GM12878 (cell line): ENCODE data around the gene TBC1D1. TPM values are rescaled to one million over a fixed set of nuclear protein-coding genes. Genes with fewer than 3 reads are reported as not detected.

ENCODE experiments used
- BCL11A ChIP-seq: IDR thresholded peaks from 2 replicates; pipeline ENCODE4 v1.6.1; 2011; ENCODE audit warnings: low read depth, low read length
- BRCA1 ChIP-seq: IDR thresholded peaks from 2 replicates; pipeline ENCODE4 v1.6.1; 2011; ENCODE audit warnings: low read depth, low read length, improper control_type of control experiment
- CBX3 ChIP-seq: fragments of 200-600 bp; sonication (generic); IDR thresholded peaks from 2 replicates; pipeline ENCODE4 v1.6.1; 2016; ENCODE audit warnings: low read depth, borderline replicate concordance
- CHD2 ChIP-seq: IDR thresholded peaks from 2 replicates; pipeline ENCODE4 v1.6.1; 2011; ENCODE audit warnings: low read depth, low read length, improper control_type of control experiment, borderline replicate concordance
- FOXK2 ChIP-seq: fragments of 450-650 bp; IDR thresholded peaks from 2 replicates; pipeline ENCODE4 v1.6.1; 2017; ENCODE audit warnings: mild to moderate bottlenecking, moderate library complexity
- HDAC2 ChIP-seq: fragments of 200-600 bp; sonication (generic); IDR thresholded peaks from 2 replicates; pipeline ENCODE4 v1.6.1; 2017
- IRF5 ChIP-seq: fragments of 450-650 bp; IDR thresholded peaks from 2 replicates; pipeline ENCODE4 v1.6.1; 2017; ENCODE audit warnings: borderline replicate concordance
- NBN ChIP-seq: fragments of 450-650 bp; IDR thresholded peaks from 2 replicates; pipeline ENCODE4 v1.6.1; 2016
- POLR2A ChIP-seq: IDR thresholded peaks from 2 replicates; pipeline ENCODE4 v1.6.1; 2011; ENCODE audit warnings: low read depth, mild to moderate bottlenecking, low read length
- POU2F2 ChIP-seq: IDR thresholded peaks from 3 replicates; pipeline ENCODE4 v1.6.1; 2011; ENCODE audit warnings: low read depth, mild to moderate bottlenecking, low read length, borderline replicate concordance
- RAD51 ChIP-seq: fragments of 450-650 bp; IDR thresholded peaks from 2 replicates; pipeline ENCODE4 v1.6.1; 2016; ENCODE audit warnings: moderate library complexity, mild to moderate bottlenecking, inconsistent platforms
- RELB ChIP-seq: fragments of 450-650 bp; IDR thresholded peaks from 2 replicates; pipeline ENCODE4 v1.6.1; 2017; ENCODE audit warnings: low read depth, mild to moderate bottlenecking, moderate library complexity
- SIX5 ChIP-seq: IDR thresholded peaks from 2 replicates; pipeline ENCODE4 v1.6.1; 2011; ENCODE audit warnings: mild to moderate bottlenecking, low read depth, low read length, moderate library complexity; ENCODE audit not compliant: severe bottlenecking
- SP1 ChIP-seq: IDR thresholded peaks from one replicate; pipeline ENCODE4 v1.6.1; 2011; ENCODE audit warnings: low read depth, low read length
- YBX1 ChIP-seq: fragments of 450-650 bp; IDR thresholded peaks from 2 replicates; pipeline ENCODE4 v1.6.1; 2016; ENCODE audit warnings: antibody characterized with exemption
- ZNF274 ChIP-seq: IDR thresholded peaks from one replicate; pipeline ENCODE4 v1.8.0; 2011; ENCODE audit not compliant: insufficient read length, insufficient read depth
- ZNF384 ChIP-seq: IDR thresholded peaks from 2 replicates; pipeline ENCODE4 v1.6.1; 2012; ENCODE audit warnings: low read depth, mild to moderate bottlenecking, low read length, improper control_type of control experiment, borderline replicate concordance
- ZSCAN29 ChIP-seq: fragments of 450-650 bp; IDR thresholded peaks from 2 replicates; pipeline ENCODE4 v1.6.1; 2017; ENCODE audit warnings: mild to moderate bottlenecking, moderate library complexity
- polyA plus RNA-seq, 11 experiments: library from polyadenylated mRNA; depleted of rRNA in 4 of 11; unstranded in 6 of 11; stranded (reverse) in 5 of 11; fragments of >200 nt; fragmentation: Nextera tagmentation in 4 of 11; fragmentation: Illumina TruSeq in 1 of 11; extraction: Ambion mirVana in 4 of 11; extraction: Trizol in 1 of 11; gene quantifications; 1 replicate in 1 of 11; 2 replicates in 10 of 11; pipeline versions ENCODE4 v1.2.1 to v1.2.3, GENCODE V29; 2011 to 2016; ENCODE audit warnings: inconsistent platforms in 2 of 11, missing spikeins in 2 of 11, low read depth in 1 of 11
- total RNA-seq, 4 experiments: library from RNA; depleted of rRNA in 3 of 4; stranded (reverse); fragments of >200 nt in 3 of 4; fragmentation: Illumina TruSeq in 1 of 4; extraction: Trizol in 1 of 4; gene quantifications; 2 replicates each; pipeline versions ENCODE4 v1.2.1 to v1.2.3, GENCODE V29; 2013 to 2021
- TF ChIP-seq, protein P1 (sequence below): IDR thresholded peaks from 2 replicates; pipeline ENCODE4 v1.6.1; 2012; ENCODE audit warnings: mild to moderate bottlenecking, low read depth, low read length
- TF ChIP-seq, protein P2 (sequence below): fragments of 450-650 bp; IDR thresholded peaks from 2 replicates; pipeline ENCODE4 v1.6.1; 2017; ENCODE audit warnings: antibody characterized with exemption, mild to moderate bottlenecking, moderate library complexity

Gene TBC1D1
- total and polyA plus RNA-seq, 10 of the 15 experiments (the other 5 are each of a cell fraction or from before 2014, with no cell fraction given): 5.3 to 102 (median 57.8) TPM

DNA sequence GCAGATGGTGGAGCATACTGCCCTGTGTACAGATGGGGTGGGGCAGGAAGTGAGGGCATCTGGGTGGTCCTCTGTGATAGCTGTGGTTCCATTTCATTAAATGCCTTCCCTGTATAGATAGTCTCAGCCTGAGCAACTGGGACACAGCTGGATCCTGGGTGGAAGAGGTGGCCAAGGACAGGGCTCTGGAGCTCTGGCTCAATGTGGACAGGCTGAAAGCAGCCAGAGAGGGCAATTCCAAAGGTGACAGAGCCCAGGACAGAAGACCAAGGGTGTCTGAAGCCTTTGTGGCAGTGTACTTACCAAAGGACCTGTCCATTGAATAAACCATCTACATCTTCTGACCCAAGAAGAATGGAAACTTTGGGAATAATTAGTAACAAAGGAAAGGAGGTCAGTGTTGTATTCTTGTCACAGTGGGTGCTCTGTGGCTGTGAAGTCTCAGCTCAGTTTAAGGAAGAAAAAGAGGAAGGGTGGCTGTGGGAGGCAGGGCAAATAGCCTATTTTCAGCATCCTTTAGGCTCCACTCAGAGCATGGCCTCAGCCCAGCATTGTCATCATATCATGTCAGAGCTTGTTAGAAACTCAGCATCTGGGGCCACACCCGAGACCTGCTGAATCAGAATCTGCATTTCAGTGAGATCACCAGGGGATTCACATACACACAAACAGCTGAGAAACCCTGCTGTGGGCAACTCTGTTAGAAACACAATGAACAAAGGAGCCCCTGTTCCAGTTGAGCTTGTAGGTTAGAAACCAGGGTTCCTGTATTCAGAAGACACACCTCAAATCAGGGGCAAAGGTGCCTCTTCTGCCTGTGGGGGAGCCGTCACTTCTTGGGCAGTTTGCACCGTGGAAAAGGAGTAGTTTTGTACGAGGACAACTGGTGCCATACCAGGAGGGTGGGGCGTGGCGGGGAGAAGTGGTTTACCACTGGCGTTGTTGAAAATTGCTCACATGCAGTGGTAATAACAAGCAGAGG is 237.9 kb downstream of the TBC1D1 start (continued):
- TF ChIP-seq, protein P1, sequence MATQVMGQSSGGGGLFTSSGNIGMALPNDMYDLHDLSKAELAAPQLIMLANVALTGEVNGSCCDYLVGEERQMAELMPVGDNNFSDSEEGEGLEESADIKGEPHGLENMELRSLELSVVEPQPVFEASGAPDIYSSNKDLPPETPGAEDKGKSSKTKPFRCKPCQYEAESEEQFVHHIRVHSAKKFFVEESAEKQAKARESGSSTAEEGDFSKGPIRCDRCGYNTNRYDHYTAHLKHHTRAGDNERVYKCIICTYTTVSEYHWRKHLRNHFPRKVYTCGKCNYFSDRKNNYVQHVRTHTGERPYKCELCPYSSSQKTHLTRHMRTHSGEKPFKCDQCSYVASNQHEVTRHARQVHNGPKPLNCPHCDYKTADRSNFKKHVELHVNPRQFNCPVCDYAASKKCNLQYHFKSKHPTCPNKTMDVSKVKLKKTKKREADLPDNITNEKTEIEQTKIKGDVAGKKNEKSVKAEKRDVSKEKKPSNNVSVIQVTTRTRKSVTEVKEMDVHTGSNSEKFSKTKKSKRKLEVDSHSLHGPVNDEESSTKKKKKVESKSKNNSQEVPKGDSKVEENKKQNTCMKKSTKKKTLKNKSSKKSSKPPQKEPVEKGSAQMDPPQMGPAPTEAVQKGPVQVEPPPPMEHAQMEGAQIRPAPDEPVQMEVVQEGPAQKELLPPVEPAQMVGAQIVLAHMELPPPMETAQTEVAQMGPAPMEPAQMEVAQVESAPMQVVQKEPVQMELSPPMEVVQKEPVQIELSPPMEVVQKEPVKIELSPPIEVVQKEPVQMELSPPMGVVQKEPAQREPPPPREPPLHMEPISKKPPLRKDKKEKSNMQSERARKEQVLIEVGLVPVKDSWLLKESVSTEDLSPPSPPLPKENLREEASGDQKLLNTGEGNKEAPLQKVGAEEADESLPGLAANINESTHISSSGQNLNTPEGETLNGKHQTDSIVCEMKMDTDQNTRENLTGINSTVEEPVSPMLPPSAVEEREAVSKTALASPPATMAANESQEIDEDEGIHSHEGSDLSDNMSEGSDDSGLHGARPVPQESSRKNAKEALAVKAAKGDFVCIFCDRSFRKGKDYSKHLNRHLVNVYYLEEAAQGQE: no peak
- TF ChIP-seq ZNF274: no peak
- TF ChIP-seq FOXK2: no peak
- no peak for TF ChIP-seq YBX1
- TF ChIP-seq, protein P2, sequence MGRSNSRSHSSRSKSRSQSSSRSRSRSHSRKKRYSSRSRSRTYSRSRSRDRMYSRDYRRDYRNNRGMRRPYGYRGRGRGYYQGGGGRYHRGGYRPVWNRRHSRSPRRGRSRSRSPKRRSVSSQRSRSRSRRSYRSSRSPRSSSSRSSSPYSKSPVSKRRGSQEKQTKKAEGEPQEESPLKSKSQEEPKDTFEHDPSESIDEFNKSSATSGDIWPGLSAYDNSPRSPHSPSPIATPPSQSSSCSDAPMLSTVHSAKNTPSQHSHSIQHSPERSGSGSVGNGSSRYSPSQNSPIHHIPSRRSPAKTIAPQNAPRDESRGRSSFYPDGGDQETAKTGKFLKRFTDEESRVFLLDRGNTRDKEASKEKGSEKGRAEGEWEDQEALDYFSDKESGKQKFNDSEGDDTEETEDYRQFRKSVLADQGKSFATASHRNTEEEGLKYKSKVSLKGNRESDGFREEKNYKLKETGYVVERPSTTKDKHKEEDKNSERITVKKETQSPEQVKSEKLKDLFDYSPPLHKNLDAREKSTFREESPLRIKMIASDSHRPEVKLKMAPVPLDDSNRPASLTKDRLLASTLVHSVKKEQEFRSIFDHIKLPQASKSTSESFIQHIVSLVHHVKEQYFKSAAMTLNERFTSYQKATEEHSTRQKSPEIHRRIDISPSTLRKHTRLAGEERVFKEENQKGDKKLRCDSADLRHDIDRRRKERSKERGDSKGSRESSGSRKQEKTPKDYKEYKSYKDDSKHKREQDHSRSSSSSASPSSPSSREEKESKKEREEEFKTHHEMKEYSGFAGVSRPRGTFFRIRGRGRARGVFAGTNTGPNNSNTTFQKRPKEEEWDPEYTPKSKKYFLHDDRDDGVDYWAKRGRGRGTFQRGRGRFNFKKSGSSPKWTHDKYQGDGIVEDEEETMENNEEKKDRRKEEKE: no peak
- no peak for TF ChIP-seq SIX5
- TF ChIP-seq CBX3: no peak
- no peak for TF ChIP-seq BRCA1
- TF ChIP-seq HDAC2: no peak
- peak; percentile 85 for TF ChIP-seq BCL11A
- TF ChIP-seq ZNF384: no peak; the same call in 1 of the 2 replicates
- peak; percentile 59 for TF ChIP-seq SP1
- no peak for TF ChIP-seq ZSCAN29
- TF ChIP-seq CHD2: peak; percentile 91
- no peak; the same call in 1 of the 2 replicates for TF ChIP-seq RAD51
- TF ChIP-seq NBN: peak; percentile 97
- TF ChIP-seq POU2F2: peak; percentile 89; the same call in 2 of the 3 replicates
- TF ChIP-seq IRF5: no peak
- peak; percentile 46; the same call in 1 of the 2 replicates for TF ChIP-seq POLR2A
- peak; percentile 94 for TF ChIP-seq RELB
